Hematopoietic multipotent progenitor cell treated with erythropoietin and hydrocortisone succinate and interleukin-3 and kit ligand, for 15 days (in vitro differentiated cells): ENCODE measurements around the gene ATP8A2.
"Not testable (repeated sequence)": the region's sequence is repeated elsewhere in the genome, so short reads cannot be mapped to it uniquely, and the experiment has no call there.

Experiments used
- DNase-seq: peaks from one replicate; pipeline ENCODE4 v3.0.0-alpha.2; 2015; ENCODE audit warnings: low spot score

The ATP8A2 gene

GRCh38 chr13:26041444-26041843, 669.7 kb downstream of the ATP8A2 start:
- no peak for DNase-seq

GRCh38 chr13:26042785-26043184, 671.0 kb downstream of the ATP8A2 start:
- no peak for DNase-seq

DNA sequence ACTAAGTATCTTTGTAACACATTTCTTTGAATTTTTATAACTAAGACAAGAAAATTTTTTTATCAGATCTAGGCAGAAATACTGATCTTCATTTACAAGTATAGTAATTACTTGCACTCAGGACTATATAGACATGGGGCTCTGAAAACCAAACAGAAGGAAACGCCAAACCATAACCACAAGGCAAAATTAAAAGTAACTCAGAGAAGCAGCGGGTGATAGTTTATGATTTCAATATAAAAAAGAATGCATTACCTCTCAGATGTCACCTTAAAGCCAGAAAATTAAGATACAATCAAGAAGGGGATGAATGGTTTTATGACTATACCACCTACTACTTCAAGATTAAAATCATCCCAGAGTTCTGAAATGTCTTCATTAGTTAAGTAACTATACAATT, 673.4 kb downstream of the ATP8A2 start:
- DNase-seq = no peak

GRCh38 chr13:26046639-26047038, 674.9 kb downstream of the ATP8A2 start:
- no peak for DNase-seq

DNA sequence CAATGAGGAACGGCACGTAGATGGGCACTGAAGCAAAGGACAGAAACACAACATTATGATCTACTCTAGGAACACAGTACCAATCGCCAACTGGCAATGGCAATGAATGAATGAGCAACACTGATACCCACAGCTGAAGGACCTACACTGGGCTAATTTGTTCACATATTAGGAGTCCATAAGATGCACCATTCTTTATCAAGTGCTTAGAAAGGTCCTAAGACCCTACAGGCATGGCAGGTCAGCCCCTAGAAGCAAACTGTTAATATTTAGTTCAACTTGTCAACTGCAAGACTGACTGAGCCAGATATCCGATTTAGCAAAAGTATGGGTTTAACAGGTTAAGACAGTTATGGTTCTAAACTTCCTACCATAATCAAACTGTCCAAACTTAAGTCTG, 675.3 kb downstream of the ATP8A2 start:
- no peak for DNase-seq

- no peak for DNase-seq
These were observed 677.0 kb downstream of the ATP8A2 start for GRCh38 chr13:26048741-26049140.

DNA sequence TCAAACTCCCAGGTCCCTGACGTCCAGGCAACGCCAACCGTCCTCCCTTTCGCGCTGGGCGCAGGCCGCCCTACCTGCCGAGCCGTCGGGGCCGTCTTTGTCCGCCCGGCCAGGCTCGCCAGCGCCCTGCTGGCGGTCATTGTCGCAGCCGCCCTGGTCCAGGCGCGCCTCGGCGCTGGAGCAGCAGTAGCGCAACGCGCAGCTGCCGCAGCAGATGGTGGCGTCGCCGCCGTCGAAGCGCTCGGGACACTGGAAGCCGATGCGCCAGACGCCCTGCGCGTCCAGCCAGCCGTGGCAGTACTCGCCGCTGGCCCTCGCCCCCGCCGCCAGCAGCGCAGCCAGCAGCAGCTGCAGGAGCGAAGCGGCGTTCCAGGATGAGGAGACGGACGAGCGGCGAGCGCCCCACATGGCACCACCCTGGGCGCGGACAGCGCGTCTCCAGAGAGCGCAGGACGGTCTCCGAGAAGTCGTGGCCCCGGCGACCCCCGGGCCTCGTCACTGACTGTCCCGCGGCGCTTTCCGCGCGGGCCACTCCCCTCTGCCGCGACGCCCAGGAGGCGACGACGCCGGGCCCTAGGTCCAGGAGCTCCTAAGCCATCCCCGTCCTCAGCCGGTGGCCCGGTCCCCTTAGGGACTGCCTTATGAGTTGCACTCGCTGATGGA, 678.9 kb downstream of the ATP8A2 start:
- DNase-seq = no peak

DNA sequence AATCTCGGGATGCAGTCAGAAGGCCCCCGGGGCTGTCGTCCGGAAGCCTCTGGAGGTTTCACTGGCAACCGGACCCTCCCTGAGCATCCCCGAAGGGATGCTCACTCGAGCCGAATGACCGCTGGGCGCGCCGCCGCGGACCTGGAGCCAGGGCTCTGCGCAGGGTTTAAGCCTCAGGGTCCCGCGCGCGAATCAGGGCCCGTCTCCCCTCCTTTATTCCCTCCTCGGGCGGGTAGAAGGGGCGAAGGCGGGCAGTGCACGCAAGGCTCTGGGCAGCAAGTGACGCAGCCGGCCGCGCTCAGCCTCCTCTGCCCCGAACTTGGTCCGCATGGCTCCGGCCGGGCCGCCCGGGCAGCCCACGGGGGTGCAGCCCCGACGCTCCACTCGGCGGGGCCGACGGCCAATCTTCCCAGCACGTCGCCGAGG, 679.5 kb downstream of the ATP8A2 start:
- no peak for DNase-seq

DNA sequence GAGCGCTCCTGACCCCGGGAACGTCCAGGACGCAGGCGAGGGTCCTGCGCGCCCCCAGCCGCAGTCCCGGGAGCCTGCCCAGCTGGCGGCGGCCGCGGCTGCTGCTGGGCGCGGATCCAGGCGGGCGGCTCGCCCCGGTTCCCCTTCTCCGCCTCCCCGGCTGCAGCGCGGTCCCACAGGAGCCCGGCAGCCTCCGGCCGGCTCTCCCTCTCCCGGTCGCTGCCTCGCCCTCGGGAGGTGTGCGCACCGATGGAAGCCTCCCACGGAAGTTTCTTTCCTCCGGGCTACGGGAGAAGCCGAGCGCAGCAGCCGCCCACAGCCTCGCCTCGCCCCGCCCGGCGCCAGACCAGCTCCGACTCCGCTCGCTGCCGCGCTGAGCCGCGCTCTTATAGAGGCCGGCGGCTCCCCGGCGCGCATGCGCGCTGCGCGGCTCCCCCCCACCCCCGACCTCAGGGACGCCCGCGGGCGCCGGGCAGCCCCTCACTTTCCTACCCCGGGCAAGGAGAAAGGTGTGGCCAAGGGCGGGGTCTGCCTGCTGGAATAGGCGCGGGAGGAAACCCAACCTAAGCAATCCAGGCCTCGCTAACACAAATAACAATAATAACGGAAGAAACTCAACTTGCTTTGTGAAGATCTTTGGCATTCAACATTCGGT, 680.0 kb downstream of the ATP8A2 start, which contains the start of gene SHISA2:
TSS of gene SHISA2 (minus strand) at position 360 of the 655 bp plus-strand sequence. CDS start 1,041 bp downstream, outside the sequence.
- DNase-seq = no peak

- DNase-seq = no peak
These were observed 680.6 kb downstream of the ATP8A2 start for GRCh38 chr13:26052337-26052736.

DNA sequence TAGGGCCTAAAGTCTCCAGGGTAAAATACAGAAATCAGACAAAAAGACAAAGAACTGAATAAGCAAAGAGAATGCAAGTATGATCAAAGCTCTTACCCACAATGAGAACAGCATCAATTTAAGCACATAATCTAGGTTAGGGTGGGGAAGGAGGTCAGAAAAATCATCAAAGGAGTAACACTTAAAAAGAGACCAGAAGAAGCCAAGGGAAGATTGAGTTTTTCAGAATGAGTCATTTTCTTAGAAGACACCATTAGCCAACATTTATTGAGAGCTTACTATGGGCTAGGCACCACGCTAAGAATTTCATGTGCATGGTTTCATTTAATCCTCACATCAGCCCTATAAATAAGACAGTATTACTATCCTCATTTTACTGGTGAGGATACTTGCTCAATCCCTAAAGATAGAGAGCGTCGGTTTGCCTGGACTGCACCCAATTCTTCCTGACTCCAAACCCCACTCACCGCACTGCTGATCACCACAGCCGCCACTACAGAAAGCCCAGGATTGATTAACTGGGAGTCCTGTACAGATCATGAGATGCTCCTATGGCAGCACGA, 681.7 kb downstream of the ATP8A2 start:
- no peak for DNase-seq

- no peak for DNase-seq
These were observed 683.1 kb downstream of the ATP8A2 start for GRCh38 chr13:26054896-26055295.

GRCh38 chr13:26058704-26059103, 686.9 kb downstream of the ATP8A2 start:
- no peak for DNase-seq

DNA sequence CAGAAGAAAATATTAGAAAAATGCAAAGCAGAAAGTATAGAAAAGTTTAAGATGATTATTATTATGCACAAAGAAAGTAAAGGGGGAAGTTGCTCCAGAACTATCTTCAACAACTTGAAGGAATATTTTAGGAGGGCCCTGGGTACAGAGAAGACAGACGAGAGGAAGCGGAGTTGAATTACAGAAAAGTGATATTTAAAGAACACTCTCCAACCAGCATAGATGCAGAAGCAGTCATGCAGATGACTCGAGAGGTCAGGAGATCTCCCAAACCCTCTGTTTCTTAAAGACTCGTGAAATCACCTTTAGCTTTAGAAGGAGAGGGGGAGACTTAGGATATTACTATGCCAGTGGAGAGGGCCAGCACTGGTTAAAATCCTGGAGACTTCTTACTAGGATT, 688.6 kb downstream of the ATP8A2 start:
- no peak for DNase-seq

DNA sequence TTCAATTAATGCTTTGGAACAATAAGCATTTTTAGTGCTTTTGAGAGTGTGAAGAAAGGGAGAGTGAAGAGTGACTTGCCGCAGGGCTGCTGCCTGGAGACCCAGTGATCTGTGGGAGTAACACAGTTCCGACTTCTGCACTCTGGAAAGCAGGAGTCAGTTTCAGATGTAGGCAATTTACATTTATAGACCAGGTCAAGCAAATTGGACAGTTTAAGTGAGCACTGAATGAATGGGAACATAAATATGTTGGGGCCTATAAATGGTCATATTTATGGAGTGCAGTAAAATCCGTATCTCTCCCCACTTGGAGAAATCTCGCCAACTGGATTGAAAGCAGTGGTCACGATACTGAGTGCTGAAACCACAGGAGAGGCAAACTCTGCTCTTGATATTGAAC, 689.5 kb downstream of the ATP8A2 start:
- no peak for DNase-seq

DNA sequence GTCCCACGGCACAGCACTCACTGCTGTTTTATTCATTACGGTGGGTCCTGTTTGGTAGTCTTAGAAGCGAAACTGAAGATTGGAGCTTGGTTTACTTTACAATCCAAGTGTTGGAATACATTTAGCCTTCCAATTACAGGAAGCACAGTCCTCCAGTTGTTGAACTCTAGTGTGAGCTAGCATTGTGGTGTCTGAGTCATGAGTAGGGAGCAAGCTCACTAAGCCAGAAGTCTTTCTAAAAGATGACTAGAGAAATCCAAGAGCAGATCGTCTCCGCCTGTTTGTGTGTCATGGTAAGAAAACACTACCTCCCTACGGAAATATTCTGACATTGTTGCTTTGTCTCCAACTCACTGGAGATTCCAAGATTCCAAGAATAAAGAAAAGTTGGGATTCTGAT, 690.2 kb downstream of the ATP8A2 start:
- DNase-seq = no peak

DNA sequence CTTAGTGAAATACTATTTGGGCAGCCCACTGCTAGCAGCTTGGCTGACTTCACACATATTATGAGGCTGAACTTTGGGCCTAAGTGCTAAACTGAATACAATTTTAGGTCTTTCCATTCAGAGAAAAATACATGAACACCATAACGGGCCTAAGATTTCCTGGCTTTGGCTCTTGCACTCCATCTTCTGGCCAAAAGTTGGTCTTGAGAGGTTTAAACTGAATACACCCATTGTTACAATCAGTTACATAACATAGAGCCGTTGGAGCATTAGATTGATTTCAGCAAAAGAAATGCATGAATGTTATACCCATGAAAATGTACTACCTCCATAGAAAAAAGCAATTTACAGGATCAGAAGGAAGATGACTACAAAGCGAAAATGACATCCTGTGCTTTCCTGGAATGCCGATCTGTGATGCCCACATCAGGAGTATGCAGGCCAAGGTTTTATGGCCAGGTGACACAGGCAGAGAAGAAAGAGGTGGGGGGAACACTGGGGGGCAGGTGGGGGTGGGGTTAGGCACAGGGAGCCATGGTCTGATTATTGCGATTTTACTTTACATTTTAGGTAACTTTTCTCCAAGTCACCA, 691.2 kb downstream of the ATP8A2 start:
- DNase-seq = no peak

GRCh38 chr13:26066492-26066891, 694.7 kb downstream of the ATP8A2 start:
- peak; percentile 5 for DNase-seq

- DNase-seq = no peak
These were observed 695.8 kb downstream of the ATP8A2 start for GRCh38 chr13:26067601-26068000.

DNA sequence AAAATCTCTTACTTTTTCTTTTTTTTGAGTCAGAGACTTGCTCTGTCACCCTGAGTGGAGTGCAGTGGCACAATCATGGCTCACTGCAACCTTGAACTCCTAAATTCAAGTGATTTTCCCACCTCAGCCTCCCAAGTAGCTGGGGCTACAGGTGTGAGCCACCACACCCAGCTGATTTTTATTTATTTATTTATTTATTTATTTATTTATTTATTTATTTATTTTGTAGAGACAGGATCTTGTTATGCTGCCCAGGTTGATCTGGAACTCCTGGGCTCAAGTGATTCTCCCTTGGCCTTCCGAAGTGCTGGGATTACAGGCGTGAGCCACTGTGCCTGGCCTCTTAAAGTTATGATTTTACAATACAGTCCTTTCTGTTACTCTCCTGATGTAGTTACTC, 696.6 kb downstream of the ATP8A2 start:
- DNase-seq = not testable (repeated sequence)

DNA sequence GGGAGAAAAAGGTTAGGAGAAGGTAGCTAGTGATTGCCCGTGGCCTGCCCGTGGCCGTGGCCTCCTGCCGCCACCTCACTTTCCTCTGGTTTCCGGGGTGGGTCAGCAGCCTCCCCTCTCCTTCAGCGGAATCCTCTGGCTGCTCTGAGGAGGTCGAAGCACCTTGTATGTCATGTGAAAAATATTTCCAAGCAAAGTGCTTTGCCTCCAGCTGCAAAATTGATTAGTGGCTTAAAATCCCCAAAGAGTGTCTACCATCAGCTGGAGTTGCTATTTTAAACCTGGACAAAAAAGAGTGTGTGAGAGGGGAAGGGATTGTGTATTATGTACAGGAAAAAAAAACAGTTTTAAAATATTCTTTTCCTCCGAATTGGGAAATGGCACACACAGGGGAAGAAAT, 697.9 kb downstream of the ATP8A2 start:
- not testable (repeated sequence) for DNase-seq

DNA sequence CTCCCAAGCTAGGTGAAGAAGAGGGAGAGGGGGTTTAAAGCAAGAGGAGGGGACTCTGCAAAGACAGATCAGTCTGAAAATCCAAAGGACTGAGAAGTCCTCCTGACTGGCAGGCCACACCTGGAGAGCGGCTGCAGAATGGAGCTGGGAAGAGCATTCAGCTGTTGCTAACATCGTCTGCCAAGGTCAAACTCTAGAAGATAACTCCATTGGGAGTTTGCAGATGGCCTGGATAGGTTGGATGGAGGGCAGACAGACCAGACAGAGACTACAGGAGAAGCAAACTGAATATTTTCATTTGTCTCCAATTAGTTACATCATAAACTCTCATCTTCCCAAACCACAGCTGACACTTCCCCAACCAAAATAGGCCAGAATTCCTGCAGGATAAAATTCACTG, 699.9 kb downstream of the ATP8A2 start:
- DNase-seq = no peak

DNA sequence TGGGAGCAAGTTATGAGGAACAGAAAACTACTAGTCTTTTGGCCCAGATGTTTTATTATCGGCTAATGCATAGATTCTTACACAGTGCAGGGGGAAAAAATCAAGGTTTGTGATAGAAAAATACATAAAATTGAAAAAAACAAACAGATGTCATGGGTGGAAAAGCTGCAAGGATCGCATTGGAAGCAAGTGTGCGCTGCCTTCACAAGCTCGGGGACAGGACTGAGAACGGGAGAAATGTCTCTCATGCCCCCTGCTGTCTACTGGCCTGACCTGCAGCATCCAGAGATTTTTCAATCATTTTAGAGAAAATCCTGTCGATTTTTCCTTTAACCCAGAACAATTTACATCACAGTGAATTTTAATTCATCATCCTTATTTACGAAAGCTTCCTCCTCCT, 700.6 kb downstream of the ATP8A2 start:
- DNase-seq = not testable (repeated sequence)
